GM21723 (cell line): ENCODE data around the gene TSSC4.
"Not testable (repeated sequence)": the region's sequence is repeated elsewhere in the genome, so short reads cannot be mapped to it uniquely, and the experiment has no call there.

Experiments
- ATAC-seq: cut with Tn5 transposase; IDR thresholded peaks from one replicate; pipeline ENCODE4 v1.9.1; 2021; ENCODE audit warnings: mild to moderate bottlenecking, moderate library complexity; ENCODE audit not compliant: unreplicated experiment

The TSSC4 gene

DNA sequence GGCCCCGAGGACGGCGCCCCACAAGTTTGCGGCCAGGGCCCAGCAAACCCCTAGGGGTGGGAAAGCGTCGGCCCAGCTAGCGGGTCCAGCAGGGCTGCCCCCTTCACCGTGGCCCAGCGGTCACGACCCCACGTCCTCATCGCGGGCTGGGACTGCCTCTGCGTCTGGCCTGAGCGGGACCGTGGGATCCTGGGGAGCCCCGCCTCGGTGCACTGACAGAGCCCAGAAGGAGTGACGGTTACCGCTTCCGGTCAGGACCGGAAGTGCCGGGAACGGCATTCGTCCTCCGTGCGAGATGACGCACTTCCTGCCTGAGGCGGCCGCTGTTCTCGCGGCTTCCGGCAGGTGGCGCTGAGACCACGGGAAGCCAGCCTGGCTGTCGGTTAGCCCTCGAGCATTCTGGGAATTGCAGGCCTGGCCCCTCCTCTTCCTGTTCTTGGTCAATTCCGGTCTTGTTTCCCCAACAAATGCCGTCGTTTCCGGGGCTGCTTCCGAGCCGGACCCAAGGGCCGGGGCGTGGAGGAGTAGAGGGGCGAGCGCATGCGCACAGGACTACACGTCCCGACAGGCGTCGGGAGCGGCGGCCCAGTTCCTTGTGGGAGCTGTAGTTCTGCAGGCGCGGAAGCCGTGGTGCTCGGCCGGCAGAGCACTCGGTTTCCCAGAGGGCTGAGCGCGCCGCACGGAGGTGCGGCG is at the start of gene TSSC4:
Gene TSSC4 (plus strand): TSS at position 682 of the 693 bp plus-strand sequence. CDS start 1,884 bp downstream, outside the sequence.
- ATAC-seq = peak; percentile 79

DNA sequence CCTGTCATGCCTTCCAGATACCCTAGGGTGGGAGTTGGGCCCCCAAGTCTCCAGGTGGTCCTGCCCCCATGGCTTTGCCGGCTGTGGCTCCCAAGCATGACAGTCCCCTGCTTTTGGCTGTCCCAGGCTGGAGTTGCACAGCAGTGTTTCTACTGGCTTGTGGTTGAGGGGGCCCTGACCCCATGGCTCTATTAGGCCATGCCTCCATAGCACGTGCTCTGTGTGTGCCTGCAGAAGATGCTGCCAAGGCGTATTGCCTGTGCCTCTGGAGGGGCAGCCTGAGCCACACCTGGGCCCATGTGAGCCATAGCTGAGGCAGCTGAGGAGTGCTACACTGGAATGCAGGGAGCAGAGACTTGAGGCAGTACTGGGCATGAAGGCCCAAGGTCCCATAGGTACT is 48.8 kb upstream of the TSSC4 start:
- ATAC-seq = no peak

DNA sequence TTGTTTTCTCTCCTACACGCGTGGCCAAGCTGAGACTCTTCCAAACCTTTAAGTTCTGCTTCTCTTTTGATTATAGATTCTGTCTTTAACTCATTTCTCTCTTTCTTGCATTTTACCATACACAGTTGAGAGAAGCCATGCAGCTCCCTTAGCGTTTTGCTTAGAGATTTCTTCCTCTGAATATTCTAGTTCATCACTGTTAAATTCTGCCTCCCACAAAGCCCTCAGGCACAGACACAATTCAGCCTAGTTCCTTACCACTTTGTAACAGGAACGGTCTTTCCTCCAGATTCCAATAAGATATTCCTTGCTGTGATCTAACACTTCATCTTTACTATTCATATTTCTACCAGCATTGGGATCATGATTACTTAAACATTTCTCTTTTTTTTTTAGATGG is 48.1 kb upstream of the TSSC4 start:
- ATAC-seq = no peak

DNA sequence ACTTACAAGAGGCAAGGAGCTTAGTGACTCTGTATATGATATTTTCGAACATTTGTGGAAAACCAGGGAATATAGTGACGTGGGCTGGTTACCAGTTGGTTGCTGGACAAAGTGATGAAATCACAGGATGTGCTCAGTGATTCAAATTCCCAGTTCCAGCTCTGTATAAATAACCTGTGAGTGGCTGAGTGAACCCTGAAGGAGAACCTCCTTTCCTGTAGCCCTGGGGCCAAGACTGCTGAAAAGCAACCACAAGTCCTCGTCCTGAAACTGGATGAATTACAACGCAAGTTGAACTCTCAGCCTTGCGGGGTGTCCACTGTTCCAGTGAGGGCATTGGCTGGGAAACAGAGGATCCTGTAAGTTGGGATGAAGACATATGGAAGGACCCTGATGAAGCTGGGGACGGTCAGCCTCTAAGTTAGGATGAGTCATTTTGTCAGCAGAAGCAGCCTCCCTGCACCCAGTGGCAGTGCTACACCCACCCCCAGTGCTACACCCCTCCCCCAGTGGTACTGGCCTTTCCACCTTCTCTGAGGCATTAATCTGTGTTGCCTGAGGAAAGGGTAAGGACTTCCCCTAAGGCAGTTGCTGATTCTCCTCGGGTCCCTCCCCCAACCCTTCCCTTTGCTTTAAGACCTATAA is 45.4 kb upstream of the TSSC4 start:
- no peak for ATAC-seq

DNA sequence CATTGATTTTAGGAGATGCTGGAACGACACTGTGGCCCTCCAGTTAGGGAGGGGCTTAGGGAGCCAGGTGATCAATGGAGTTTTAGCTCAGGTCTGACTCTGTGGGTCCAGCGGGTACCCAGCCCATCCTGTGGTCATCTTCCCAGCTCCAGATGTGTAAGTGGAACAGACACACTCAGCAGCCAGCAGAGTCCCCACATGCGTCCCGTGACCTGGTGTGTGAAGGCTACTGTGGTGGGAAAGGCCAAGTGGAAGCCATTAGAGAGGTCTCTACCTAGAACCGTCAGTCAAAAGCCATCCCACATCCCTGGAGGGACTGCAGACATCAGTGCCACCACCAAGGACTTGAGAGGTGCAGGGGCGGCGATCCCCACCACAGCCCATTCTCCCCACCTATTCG is 43.3 kb upstream of the TSSC4 start:
- no peak for ATAC-seq

DNA sequence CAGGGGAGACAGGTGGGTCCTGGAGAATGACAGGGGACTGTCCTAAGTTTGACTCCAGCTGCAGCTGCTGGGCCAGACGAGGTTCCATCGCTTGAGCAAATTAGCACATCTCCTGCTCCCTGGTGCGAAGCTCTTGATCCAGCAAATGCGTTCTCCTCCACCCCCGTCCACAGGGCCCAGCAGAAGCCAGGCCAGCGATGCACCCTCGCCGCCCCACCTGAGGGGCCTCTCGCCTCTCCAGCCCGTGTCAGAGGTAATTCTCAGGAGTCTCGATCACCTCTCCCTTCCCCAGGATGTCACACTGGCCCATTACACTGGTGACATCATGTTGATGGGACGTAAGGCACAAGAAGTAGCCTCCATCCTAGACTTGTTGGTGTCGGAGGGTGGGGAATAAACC is 42.9 kb upstream of the TSSC4 start:
- ATAC-seq = not testable (repeated sequence)

DNA sequence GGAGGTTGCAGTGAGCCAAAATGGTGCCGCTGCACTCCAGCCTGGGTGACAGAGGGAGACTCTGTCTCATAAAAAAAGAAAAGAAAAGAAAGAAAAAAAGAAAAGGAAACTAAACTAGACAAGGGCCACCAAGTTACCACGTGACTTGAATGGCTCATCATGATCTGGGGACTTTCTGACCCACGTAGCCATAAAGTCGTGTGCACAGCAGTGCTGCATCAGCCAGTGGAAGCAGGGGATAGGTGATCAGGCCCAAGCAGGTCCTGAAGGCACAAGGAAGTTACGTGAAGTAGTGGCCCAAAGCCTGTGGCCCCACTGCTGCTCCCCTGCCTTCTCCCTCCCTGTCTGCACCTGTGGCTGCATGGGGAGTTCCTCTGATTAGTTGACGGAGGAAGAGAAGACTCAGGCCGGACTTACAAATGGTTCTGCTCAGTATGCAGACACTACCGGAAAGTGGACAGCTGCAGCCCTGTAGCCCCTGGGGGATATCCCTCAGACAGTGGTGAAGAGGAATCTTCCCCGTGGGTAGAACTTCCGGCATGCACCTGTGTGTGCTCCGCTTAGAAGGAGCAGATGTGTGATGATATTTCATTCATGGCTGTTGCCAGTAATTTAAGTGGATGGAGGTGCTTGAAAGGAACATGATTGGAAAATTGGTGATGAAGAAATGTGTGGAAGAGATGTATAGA is 41.7 kb upstream of the TSSC4 start:
- ATAC-seq = no peak

DNA sequence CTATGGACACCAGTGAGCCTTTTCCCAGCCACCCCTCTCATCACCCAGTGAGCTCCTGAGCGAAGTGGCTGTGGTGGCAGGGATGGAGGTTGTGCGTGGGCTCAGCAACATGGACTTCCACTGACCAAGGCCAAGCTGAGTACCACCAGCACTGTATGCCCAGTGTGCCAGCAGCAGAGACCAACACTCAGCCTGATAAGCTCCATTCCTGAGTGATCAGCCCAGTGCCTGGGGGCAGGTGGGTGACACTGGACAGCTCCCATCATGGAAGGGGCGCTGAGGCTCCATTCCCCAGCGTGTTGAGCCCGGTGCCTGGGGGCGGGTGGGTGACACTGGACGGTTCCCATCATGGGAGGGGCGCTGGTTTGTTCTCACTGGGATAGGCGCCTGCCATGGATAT is 41.0 kb upstream of the TSSC4 start:
- no peak for ATAC-seq

DNA sequence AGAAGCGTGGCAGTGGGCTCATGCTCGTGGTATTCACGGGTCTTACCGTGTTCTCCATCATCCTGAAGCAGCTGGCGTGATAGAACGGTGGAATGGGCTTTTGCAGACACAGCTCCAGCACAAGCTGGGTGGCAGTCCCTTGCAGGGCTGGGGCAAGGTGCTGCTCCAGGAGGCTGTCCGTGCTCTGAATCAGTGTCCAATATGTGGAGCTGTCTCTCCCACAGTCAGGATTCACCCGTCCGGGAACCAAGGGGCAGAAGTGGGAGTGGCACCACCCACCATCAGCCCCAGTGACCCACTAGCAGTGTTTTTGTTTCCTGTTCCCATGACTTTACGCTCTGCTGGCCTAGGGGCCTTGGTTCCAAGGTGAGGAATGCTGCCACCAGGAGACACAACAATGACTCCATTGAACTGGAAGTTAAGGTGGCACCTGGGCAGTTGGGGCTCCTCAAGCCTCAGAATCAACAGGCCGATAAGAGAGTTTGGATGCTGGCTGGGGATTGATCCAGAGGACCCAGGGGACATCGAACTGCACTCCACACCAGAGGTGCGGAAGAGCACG is 40.4 kb upstream of the TSSC4 start:
- ATAC-seq = no peak

DNA sequence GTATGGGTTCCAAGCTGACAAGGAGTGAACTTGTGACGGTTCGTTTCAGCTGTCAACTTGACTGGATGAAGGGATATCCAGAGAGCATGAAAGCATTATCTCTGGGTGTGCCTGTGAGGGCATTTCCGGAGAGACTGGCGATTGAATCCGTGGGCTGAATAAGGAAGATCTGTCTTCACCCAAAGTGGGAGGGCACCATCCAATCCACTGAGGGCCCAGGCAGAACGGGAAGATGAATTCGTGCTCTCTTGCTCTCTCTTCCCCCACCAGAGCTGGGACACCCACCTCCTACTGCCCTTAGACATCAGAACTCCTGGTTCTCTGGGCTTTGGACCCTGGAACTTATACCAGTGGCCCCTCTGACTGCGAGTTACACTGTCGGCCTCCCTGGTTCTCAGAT is 39.0 kb upstream of the TSSC4 start:
- ATAC-seq = no peak

DNA sequence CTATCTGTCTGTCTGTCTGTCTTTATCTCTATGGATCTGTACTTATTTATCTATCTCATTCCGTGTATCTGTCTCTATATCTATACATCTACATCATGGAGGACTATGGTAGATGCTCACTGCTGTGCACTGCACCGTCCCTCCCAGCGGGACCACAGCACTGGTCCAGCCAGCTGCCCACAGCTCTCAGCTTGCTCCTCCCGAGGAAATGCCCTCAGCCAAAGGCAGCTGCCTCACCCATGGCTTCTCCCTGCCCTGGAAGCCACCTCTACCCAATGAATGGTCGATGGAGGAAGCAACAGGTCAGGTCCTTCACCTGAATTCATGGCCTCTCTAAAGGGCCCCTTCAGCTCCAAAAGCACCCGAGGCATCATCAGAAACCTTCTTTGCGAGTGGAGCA is 38.1 kb upstream of the TSSC4 start:
- ATAC-seq = no peak

DNA sequence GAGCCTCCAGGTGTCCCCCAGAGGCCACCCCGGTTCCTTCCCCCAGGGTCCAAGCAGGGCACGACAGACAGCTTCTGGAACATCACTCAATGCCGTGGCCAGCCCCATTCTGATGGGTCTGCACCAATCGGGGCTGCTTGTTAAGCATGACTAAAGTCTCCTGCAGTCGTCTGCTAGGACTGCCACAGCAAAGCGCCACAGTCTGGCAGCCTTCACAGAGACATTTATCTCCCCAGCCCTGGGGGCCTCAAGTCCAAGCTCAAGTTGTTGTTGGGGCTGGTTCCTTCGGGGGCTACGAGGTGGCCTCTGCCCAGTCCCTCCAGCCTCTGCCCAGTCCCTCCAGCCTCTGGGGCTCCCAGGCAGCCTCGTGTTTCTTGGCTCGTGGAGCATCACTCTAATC is 37.4 kb upstream of the TSSC4 start:
- no peak for ATAC-seq

DNA sequence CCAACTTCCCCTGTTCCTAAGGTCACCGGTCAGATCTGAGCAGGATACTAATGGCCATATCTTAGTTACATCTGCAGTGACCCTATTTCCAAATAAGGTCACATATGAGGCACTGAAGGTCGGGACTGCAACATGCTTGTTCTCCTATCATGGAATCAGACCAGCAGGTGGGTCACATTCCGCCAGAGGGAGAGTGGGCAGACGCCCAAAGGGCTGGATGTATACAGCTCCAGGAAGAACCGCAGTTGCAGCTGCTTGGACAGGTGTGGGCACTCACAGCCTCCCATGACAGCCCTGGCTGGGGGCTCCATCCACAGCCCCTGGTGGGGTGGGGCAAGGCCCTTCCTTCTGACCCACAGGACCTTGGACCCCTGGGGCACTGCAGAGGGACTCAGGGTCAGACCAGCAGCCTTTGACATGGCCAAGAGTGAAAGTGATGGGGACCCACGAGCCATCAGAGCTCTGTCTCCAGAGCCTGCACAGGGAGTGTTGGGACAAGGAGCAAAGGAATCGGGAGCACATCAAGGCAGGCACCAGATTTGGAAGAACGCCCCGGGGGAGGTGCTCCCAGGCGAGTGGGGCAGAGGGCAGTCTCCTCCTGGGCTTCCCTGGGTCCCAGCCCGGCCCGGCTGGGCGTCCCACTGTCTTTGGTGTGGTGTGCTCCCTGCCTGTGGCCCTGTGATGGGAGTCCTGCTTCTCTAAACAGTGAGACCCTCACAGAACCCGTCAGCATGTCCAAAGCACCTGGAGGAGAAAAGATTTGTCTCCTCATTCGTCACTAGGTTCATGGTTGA is 36.8 kb upstream of the TSSC4 start:
- no peak for ATAC-seq

DNA sequence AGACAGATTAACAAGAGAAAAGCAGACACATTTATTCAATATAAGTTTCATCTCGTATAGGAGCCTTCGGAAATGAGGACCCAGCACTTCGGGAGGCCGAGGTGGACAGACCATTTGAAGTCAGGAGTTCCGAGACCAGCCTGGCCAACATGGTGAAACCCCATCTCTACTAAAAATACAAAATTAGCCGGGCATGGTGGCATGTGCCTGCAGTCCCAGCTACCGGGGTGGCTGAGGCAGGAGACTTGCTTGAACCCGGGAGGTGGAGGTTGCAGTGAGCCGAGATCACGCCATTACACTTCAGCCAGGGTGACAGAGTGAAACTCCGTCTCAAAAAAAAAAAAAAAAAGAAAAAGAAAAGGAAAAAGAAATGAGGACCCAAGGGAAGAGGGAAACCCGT is 36.2 kb upstream of the TSSC4 start:
- ATAC-seq = not testable (repeated sequence)

DNA sequence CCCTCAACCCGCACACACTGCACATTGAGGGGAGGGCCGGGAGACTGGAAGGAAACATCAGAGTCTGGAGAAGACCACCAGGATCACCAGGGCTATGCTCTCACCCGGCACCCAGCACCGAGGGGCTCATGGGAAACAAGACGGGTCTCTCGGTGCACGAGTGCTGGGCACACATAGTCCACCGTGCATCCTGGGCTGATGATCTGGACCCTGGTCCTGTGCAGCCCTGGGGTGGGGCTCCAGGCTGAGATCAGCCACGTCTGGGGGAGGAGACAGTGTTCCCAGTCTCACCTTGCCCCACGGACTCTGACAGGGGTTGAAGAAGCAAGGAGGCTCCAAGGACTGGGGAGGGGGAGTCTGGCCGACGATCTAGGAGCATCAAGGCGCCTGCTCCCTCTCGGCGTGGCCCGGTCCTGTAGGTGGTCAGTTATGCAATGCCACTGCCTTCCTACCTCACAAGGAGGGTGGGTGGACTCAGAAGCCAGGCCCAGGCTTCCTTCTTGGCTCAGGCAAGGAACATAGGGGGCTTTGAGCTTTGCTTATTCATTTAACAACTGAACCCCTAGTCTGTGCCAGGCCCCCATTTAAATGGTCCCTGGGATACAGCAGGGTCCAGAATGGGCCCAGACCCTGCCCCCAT is 34.9 kb upstream of the TSSC4 start:
- no peak for ATAC-seq

DNA sequence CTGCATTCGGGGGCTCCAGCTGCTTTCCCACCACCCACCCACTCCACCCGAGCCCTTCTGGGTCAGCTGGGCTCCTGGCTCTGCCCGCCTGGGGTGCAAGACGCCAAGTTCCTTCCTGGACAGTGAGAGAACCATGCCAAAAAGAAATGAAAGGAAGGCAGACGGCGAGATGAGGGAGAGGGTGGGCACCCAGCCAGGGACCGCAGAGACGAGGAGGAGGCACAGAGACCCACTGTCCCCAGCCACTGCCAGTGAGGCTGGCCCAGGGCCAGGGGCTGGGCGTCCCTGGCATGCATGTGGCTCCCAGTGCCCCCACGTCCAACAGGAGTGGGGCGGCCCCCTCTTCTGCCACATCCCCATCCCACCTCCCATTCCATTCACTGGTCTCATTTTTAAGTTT is 34.3 kb upstream of the TSSC4 start:
- ATAC-seq = no peak

DNA sequence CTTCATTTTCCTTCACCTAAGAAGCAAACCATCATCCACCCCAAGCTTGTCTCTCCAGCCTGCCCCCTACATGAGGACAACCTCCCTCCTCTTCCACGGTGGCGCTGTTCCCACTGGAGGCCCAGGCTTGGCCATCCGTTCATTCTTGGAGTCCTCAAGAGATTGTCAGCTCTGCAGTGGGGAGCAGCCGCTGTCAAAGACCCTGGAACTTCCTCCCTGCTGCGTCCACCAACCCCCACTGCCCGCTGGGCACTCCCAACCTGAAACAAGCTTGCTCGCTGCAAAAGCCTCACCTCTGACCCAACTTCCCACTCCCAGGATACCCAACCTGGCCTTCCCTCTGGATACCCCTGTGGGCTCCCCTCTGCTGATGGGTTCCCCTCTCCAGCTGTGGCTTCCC is 33.8 kb upstream of the TSSC4 start:
- ATAC-seq = no peak

DNA sequence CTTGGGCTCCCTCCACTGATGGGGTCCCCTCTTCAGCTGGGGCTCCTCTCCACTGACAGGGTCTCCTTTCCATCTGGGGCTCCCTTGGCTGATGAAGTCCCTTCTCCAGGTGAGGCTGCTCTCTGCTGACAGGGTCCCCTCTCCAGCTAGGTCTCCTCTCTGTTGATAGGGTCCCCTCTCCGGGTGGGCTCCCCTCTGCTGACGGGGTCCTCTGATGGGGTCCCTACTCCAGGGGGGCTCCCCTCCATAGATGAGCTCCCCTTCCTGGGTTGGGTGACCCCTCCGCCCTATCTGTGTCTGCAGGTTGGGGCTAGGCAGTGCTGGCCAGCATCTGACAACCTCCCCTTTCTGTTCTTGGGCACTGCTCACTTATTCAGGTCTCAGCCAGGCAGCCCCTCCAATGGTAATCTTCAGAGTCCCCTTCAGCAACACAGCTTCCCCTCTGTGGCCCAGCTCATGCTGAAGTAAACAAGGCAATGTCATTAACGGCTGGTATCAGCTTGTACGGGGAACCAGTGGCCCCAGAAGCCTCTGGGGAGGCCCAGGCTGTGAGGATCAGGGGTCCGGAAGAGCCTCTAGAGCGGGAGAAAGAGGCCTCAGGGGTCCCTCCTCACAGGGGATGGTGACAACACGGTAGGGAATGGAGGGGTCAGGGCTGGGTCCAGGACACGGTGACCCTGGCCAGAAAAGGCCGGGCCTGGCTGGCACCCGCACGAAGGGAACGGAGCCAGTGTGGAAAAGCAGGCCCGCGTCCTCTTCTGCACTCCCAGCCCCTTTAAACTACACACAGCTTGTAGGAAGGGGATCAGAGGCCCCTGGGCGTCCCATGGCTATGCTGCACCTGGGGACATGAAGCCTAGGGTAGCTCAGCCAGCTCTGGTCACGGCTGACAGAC is 33.0 kb upstream of the TSSC4 start:
- ATAC-seq = no peak

DNA sequence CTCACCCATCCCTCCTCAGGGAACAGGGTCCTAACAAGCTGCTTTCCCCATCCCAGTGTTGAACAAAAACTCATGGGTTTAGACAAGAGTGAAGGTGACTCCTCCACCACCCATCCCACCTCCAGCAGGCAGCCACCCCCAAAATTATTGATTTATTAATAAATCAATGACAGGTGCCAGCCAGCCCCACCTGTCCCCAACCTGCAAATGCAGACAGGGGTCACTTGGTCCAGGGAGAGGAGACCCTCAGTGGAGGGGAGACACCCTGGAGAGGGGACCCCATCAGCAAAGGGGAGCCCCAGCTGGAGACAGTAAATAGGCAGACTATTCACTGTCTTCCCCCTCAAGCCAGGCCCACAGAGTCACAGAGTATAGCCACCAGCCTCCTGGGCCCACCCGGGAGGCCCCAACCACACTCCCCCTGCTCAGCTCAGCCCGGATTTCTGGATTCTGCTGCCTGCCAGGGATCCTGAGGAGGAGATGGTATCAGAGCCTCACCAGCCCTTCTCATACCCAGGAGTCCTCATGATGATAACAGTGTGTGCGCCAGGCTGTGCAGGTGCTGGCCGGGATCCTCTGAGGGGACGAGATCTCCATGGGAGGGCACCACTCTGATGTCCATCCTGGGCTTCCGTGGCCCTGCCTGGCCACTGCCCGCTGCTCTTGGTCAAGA is 32.2 kb upstream of the TSSC4 start:
- ATAC-seq = no peak
